ENCODE data around the gene CLIC1.
"Not testable (repeated sequence)": the region's sequence is repeated elsewhere in the genome, so short reads cannot be mapped to it uniquely, and the experiment has no call there.

Gene CLIC1

DNA sequence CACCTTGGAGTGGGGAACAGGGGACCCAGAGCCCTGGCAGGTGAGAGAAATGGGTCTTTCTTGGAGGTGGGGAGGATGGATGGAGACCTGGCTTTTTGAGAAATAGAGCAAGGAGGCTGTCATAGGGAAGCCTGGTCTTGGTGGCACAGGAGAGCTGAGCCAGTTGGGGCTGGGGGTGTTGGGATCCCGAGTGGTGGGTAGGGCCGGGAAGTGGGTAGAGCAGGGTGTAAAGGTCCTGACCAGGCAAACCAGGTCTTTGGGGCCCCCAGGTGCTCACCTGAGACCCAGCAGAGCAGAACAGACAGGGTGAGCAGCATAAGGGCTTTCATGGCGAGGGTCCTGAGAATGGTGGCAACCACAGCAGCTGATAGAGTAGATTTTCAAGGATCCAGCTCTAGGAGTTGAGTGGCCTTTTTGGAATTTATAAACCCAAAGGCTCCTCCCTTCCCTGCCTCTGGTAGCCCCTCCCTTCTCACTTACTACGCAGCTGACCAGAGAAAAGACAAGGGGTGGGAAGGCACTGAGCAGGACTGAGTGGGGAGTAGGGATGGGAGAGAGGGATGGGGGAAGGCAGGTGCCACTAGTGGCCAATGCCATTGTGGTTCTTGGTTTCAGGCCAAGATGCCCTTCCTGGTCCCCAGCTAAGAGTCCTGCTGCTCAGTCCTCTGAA, 14.8 kb downstream of the CLIC1 start, which contains the start of gene LY6G6C:
LY6G6C (minus strand) TSS at position 396 of the 670 bp plus-strand sequence; CDS start at position 329, 67 bp downstream.
- no peak for DNase-seq

DNA sequence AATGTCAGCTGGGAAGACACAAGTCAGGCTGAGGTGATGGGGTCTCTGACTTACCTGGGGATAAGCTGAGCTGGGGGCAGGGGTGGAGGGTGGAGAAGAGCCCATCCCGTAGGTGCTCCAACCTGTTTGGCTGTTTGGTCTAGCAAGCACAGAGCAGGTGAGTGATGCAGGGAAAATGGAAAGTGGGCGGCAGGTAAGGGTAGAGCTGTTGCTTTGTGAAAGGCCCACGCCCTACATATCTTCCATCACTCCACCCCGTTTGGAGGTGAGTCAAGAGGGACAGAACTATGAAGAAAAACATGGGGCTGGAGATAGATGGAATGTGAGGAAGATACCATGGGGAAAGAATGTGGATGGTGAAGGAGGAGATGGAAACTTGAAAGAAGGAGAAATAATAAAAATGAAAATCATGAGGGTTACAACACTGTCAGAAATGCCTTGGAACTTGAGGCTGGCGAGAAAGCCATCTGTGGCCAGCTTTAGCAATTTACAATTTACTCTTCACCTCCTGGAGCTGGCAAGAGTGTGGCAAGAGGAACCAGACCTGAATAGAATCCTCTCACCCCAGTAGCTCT, 16.0 kb downstream of the CLIC1 start:
- DNase-seq = no peak

DNA sequence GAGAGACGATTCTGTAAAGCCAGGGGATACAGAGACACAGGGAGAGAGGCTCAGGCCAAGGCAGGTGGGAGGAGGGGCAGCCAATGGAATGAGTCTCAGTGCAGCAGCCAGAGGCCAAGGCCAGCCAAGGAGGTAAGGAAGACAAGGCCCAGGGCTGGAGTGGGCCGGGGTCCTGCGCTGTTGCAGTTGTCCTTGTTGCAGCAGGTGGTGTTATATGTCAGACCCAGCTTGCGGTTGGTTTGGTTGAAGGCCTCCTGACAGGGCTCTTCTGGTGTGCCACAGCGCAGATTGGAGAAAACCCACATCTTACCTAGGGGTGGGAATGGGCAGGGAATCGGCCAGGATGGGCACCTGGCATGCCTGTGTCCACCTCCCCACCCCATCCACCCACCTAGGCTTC, 17.3 kb downstream of the CLIC1 start:
- DNase-seq = no peak

DNA sequence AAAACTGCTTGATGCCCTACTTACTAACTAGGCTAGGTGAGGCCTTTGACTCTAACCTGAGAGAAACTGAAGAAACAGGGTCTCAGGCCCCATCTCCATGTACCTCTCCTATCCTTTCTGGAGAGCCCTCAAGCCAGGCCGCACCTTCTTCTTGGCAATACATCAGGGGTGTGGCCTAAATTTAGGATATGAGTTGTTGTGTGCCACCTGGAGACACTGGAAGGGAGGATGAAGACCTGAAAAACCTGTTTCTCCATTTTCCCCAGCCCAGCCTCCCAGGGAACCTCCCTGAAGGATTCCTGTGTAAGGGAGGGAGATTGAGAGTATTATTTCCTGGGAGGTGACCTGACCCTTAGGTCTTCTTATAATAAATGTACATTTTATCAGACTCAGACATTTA, 18.1 kb downstream of the CLIC1 start:
- DNase-seq = no peak

DNA sequence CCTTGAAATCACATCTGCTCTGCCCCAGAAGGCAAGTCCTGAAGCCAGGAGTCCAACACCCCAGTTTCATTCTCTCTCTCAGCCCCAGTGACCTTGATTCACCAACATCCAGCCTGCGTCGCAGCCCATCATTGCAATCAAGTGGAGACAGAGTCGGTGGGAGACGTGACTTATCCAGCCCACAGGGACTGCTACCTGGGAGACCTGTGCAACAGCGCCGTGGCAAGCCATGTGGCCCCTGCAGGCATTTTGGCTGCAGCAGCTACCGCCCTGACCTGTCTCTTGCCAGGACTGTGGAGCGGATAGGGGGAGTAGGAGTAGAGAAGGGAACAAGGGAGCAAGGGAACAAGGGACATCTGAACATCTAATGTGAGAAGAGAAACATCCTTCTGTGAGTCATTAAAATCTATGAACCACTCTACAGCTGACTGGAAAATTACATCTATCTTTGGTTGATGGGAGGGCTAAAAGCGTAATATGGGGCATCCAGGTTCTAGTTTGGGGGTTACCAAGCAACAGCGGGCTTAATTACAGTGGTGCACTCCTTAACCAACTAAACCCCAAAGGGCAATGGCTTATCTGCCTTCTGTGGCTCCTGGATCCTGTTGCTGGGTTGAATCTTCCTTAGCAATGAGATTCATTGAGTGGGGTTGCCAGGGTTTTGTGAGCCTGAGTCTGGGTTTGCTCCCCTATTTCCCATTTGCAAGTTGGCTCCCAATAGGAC, 18.7 kb downstream of the CLIC1 start:
- no peak for DNase-seq

DNA sequence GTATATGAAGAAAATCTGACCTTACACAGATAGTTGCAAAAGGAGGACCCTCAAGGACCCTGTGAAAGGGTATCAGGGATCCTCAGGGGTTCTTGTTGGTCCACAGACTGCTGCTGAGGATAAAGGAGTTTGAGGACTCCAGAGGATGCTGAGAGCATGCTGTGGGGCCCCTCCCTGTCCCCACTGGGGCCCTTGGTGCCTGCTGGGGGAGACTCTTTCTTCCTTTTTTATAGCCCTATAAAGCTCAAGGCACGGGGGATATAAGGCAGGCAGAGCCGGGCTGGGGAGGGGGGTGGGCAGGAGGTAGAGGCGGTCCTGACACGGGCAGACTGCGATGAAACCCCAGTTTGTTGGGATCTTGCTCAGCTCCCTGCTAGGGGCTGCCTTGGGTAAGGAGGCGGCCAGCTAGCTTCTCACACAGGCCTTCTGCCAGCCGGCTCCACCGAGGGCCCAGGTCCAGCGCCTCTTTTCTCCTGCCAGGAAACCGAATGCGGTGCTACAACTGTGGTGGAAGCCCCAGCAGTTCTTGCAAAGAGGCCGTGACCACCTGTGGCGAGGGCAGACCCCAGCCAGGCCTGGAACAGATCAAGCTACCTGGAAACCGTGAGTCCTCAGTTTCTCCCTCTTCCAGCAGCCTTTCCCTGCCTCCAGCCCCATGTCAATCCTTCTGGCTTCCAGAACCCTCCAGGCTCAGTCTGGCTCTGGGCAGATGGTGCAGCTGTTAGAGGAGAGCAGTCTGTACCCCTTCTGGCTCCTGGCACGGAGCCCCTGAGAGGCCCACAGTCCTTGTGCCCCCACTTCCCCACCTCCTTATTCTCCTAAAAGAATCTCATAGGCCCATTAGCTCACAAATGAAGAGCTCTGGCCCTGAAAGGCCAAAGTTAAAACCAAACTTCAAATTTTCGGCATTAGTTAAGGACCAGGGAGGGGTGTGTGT, 21.0 kb downstream of the CLIC1 start, which contains the start of gene LY6G6D:
LY6G6D (plus strand) TSS at position 327 of the 937 bp plus-strand sequence; CDS start at position 335, 8 bp downstream.
- DNase-seq = no peak

DNA sequence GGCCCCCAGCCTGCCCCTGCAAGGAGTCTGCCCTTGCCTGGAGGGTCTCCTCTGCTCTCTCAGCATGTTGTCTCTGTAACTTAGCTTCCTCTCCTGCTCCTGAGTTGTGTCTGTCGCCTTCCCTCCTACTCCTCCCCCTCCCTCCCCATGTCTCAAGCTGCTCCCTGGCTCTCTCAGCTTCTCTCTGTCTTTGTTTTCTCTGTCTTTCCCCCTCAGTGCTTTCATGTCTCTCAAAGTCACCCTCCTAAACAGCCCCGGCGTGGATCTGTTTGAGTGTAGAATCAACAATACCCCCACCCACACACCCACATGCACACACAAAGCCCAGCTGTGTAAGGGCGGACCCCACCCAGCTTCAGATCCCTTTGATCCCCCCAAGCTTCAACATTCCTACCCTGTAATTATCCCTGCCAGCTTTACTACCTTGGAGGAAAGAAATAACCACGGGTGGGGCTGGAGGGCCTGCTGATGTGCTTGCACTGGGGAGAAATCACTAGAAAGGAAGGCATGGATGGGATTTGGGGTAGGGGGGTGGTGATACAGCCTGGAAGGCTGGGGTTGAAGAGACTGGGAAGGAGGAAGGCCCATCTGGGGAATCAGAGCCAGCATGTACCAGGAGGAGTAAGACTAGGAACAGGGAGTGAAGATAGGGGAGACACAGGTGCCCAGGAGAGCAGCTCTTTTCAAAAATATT, 22.2 kb downstream of the CLIC1 start:
- no peak for DNase-seq

DNA sequence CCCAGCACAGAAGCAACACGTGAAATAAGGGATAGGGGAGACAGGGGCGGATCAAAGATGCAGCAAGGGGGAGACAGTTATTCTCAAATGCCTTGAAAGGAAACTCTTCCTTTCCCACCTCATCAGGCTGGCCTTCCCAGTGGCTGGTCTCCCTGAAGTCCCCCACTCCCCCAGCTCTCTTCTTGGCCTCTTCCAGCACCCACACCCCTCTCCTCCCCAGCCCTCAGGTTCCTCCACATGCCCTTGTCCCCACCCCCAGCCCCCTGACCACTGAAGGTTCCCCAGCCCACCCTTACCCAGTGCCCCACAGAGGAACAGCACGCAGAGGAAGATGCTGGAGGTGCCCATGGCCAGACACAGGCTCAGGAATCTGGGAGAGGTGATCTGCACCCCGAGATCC, 22.9 kb downstream of the CLIC1 start:
- no peak for DNase-seq

DNA sequence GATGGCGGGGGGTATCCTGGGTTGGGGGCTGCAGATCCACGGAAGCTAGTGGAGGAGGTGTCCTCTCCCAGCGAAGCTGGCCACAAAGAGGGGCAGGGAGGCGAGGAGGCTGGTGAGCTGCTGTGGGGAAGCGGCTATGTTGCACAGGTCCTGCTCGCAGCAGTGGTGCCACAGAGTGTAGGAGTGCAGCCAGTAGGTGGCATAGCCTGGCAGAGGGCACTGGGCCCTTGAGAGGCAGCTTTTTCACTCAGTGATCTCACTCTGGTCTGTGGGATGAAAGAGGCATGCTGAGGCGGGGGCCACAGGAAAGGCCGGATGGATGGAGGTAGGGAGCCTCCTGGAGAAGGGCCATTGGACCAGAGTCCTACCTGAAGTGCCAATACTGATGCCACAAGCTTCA, 24.0 kb downstream of the CLIC1 start:
- DNase-seq = no peak

DNA sequence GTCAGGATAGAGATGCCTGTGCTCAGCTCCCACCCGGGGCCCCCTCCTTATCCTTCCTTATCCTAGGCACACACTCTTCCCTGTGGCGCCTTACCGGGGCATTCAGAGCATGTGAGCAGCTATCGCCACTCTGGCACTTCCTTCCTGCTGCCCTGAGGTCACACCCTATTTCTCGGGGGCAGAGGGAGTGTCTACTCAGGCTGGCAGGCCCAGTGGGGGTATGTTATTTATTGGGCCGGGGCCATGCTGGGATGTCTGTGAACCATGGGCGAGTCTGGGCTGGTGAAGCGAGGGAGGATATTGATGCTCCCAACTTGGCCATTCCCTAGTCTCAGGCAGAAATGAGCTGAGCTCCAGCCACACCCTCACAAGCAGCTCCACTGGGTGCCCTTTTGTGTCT, 25.1 kb downstream of the CLIC1 start:
- DNase-seq = no peak

DNA sequence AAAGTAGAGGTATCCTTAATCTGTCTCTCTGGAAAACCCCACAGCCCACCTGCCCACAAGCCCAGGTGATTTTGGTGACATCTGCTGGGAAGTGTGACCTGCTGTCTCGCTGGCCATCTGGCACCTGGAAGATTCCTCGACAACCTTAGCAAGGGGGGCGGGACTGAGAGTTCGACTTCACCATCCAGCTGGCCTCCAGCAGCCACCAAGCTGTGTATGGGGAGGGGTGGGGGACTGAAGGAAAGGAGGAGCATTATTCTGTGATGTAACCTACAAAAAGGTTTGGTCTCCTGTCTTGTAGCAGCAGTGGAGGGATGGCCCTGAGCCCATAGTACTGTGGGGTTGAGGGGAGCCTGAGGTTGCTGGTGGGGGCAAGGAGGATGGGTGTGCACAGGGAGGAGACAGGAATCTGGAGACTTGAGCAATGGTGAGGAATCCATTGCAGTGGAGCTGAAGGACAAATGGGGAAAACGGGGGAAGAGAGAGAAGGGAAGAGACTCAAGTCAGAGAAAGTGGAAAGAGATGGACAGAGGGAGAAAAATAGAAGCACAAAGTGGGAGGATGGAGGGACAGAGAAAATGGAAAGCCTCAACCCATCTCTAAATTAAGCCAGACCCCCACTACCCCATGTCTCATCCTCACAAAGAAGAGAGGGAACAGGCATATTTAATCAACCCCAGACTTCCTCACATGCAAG, 25.7 kb downstream of the CLIC1 start:
- DNase-seq = no peak

DNA sequence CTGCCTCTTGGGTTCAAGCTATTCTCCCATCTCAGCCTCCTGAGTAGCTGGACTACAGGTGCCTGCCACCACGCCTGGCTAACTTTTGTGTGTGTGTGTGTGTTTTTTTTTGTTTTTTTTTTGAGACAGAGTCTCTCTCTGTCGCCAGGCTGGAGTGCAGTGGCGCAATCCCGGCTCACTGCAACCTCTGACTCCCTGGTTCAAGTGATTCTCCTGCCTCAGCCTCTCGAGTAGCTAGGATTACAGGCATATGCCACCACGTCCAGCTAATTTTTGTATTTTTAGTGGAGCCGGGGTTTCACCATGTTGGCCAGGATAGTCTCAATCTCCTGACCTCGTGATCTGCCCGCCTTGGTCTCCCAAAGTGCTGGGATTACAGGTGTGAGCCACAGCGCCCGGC, 27.2 kb downstream of the CLIC1 start:
- DNase-seq = not testable (repeated sequence)

DNA sequence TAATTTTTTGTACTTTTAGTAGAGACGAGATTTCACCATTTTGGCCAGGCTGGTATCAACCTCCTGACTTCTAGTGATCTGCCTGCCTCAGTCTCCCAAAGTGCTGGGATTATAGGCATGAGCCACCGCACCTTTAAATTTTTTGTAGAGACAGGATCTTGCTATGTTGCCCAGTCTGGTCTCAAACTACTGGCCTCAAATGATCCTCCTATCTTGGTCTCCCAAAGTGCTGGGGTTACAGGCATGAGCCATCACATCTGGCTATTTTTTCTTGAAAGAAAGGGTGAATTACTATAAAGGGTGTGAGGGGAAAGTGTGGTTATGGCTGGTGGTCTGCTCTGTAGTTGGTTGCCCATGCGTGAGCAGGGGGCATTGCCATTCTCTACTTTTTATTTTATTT, 28.1 kb downstream of the CLIC1 start:
- DNase-seq = no peak

DNA sequence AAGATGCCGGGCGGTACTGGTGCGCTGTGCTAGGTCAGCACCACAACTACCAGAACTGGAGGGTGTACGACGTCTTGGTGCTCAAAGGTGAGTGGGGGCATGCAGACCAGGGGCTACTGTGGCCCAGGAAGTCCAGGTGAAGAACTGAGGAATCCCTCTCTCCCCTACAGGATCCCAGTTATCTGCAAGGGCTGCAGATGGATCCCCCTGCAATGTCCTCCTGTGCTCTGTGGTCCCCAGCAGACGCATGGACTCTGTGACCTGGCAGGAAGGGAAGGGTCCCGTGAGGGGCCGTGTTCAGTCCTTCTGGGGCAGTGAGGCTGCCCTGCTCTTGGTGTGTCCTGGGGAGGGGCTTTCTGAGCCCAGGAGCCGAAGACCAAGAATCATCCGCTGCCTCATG, 28.6 kb downstream of the CLIC1 start:
- DNase-seq = no peak

DNA sequence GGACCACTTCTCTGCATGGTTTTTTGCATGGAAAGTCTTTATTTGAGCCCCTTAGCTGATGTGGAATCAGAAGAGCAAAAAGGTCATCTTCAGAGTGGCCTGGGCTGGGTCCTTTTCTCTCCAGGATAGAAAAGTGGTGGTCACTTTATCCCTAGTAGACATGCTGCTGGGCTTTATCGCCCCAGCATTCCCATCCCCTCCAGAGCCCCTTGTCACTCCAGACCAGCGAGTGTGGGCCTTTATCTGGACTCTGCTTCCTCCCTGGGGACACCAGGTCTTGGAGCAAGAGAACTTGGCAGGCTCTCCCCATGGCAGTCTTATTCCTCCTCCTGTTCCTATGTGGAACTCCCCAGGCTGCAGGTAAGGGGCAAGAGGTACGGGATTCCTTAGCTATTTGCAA, 29.7 kb downstream of the CLIC1 start, which contains the start of gene LY6G6F:
LY6G6F (plus strand) TSS at position 268 of the 400 bp plus-strand sequence; CDS start at position 309, 41 bp downstream.
- DNase-seq = no peak

DNA sequence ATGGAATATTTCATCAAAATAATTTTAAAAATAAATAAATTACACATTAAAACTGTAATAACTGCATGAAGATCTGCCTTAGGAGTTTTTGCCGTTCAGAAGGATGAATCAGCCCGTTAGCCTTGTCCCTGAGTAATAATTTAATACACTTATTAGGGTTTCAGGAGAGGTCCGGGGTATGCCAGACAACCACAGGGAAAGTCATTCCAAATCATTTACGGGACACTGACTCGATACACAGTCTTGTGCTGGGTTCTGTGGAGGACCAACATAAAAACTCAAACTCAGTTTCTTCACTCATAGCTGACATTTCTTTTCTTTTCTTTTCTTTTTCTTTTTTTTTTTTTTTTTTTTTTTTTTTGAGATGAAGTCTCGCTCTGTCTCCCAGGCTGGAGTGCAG, 30.4 kb downstream of the CLIC1 start:
- no peak for DNase-seq

DNA sequence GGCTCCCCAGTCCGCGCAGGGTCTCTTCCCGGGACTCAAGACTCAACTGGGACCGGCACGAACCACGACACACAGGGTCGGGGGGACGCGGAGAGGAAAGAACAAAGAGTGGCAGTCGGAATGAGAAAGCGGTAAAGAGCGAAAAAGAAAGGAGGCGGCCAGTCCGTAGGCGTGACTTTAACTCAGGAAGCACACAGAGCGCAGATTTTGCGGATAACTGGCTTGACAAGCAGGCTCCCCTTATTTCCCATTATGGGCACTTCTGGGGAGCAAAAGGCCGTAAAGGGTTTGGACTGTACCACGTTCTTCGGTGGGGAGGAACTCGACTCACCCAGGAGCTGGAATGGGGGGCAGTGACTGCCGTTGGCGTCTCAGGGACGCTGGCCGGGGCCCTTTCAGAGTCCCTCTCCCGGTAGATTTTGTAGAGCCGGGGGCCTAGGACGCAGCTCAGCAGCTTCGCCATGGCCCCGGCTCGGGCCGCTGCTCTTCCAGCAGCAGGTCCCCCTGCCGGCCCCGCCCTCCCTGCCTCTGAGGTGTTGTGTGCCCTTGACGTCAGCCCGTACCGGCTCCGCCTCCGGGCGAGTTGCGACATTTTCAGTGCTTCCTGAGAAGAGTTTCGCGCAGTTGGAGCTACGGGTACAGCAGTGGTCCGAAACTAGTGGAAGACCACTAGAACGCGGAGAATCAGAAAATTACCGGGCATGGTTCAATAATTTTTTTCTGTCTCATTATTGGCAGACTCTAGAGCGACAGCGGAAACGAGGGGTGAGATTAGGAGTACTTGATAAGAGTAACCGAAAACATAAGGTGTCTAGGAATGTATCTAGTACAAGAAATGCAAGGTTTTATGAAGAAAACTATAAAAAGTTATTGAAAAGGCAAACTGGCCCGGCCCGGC, 33.3 kb downstream of the CLIC1 start, which contains the start of gene ABHD16A:
ABHD16A (minus strand) TSS at position 506 of the 898 bp plus-strand sequence; CDS start at position 463, 43 bp downstream.
- DNase-seq = peak; percentile 98

DNA sequence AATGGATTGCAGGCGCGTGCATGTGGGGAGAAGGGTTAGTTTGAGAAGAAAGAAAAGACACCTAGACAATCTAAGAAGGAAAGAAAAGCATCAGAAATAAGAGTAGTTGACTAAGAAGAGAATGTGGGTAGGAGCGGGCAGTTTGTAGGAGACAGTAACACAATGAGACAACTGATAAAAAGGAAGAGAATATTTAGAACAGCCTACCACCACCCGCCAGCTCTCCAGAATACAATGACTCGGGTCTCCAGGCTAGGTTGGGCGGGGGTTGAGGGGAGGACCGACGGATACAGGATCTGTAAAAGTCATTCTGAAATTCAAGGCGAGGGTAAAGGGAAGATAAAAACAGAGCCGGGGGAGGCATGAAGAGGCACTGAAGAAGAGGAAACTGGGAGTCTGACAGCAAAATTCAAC, 33.9 kb downstream of the CLIC1 start:
- DNase-seq = no peak

DNA sequence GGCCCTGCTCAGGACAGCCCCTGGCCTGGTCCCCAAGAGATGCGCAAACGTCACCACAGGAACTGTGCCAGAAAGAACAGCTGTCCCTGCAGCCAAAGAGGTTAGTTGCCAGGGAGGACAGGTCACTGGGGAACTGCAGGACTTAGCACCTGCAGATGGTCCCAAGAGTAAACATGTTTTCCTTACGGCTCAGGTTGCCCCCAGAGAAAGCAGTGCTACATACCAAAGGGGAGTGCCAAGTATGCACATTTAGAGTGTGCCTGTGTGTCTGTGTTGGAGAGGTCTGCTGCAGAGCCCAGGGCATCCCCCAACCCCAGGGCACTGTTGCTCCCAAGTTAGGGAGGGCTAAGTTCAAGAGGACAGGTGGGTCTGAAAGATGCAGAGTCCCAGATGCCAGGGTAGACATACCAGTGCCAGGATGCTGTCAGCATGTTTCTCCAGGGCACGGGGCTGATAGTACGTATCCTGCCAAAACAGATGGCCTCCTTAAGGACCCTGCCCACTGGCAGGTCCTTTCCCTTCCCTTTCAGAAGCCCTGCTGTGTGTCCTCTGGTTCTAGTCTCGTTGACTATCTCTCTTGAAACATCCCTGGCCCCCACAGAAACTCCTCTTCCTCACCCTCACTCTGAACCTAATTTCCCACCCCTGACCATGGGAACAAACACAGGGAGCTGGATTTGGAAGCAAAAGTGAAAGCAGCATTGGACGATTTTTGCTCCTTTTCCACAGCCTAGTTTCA, 34.5 kb downstream of the CLIC1 start:
- DNase-seq = no peak
